OCI-LY1 (cell line): ENCODE data around the gene CELF3.
"Not testable (repeated sequence)": the region's sequence is repeated elsewhere in the genome, so short reads cannot be mapped to it uniquely, and the experiment has no call there.

Source experiments
- H2AFZ ChIP-seq: fragments of 200-600 bp; sonication (generic), shearing (Covaris generic); 2 replicates; pipeline ENCODE4 v1.6.0; 2014; ENCODE audit warnings: antibody characterized with exemption, mild to moderate bottlenecking, low read length
- H3F3A ChIP-seq: fragments of 200-600 bp; sonication (generic), shearing (Covaris generic); 2 replicates; pipeline ENCODE4 v1.6.0; 2014; ENCODE audit warnings: mild to moderate bottlenecking, antibody characterized with exemption, low read length, moderate library complexity; ENCODE audit not compliant: insufficient read depth
- H3K27ac ChIP-seq: fragments of 200-600 bp; sonication (generic); 2 replicates; pipeline ENCODE4 v1.5.1; 2014; ENCODE audit warnings: low read length, mixed run types, mild to moderate bottlenecking, low read depth; ENCODE audit not compliant: poor library complexity, severe bottlenecking
- H3K27me3 ChIP-seq: fragments of 200-600 bp; sonication (generic); 2 replicates; pipeline ENCODE4 v1.6.0; 2014; ENCODE audit warnings: antibody characterized with exemption, mild to moderate bottlenecking, low read length, moderate library complexity; ENCODE audit not compliant: insufficient read depth
- H3K36me3 ChIP-seq: fragments of 200-600 bp; sonication (generic); 2 replicates; pipeline ENCODE4 v1.6.1; 2014; ENCODE audit warnings: mild to moderate bottlenecking, antibody characterized with exemption, low read length, moderate library complexity, mixed read lengths; ENCODE audit not compliant: insufficient read depth
- H3K4me1 ChIP-seq: fragments of 200-600 bp; sonication (generic); 2 replicates; pipeline ENCODE4 v1.5.1; 2014; ENCODE audit warnings: mild to moderate bottlenecking, low read length, moderate library complexity; ENCODE audit not compliant: insufficient read depth, severe bottlenecking
- H3K4me2 ChIP-seq: fragments of 200-600 bp; sonication (generic), shearing (Covaris generic); 2 replicates; pipeline ENCODE4 v1.6.1; 2014; ENCODE audit warnings: low read length
- H3K4me3 ChIP-seq: fragments of 200-600 bp; sonication (generic); 2 replicates; pipeline ENCODE4 v1.5.1; 2014; ENCODE audit warnings: low read length, low read depth, mild to moderate bottlenecking, mixed read lengths; ENCODE audit not compliant: poor library complexity, severe bottlenecking
- H3K79me2 ChIP-seq: fragments of 200-600 bp; shearing (Covaris generic); 2 replicates; pipeline ENCODE4 v1.6.1; 2016; ENCODE audit warnings: mixed run types, low read length, mixed read lengths; ENCODE audit not compliant: insufficient read depth
- H3K9ac ChIP-seq: fragments of 200-600 bp; sonication (generic), shearing (Covaris generic); 2 replicates; pipeline ENCODE4 v1.6.1; 2014; ENCODE audit warnings: mild to moderate bottlenecking, low read length, mixed read lengths
- H3K9me2 ChIP-seq: fragments of 200-600 bp; sonication (generic), shearing (Covaris generic); 2 replicates; pipeline ENCODE4 v1.6.1; 2014; ENCODE audit warnings: low read depth, mild to moderate bottlenecking, low read length, mixed read lengths
- H3K9me3 ChIP-seq: fragments of 200-600 bp; shearing (Covaris generic); 2 replicates; pipeline ENCODE4 v1.6.1; 2014; ENCODE audit warnings: low read length, mixed read lengths
- H4K20me1 ChIP-seq: fragments of 200-600 bp; sonication (generic), shearing (Covaris generic); 2 replicates; pipeline ENCODE4 v1.6.0; 2016; ENCODE audit warnings: mild to moderate bottlenecking, low read length; ENCODE audit not compliant: insufficient read depth
- CTCF ChIP-seq: fragments of 200-600 bp; sonication (generic), shearing (Covaris generic); IDR thresholded peaks from 2 replicates; pipeline ENCODE4 v1.5.1; 2017; ENCODE audit warnings: mild to moderate bottlenecking, antibody characterized with exemption, low read length, moderate library complexity, mixed read lengths
- EZH2 ChIP-seq: fragments of 200-600 bp; sonication (generic), shearing (Covaris generic); IDR thresholded peaks from 2 replicates; pipeline ENCODE4 v1.8.0; 2017; ENCODE audit warnings: borderline replicate concordance, mixed run types, mild to moderate bottlenecking, antibody characterized with exemption, low read length, moderate library complexity, mixed read lengths

CELF3 gene

GRCh38 chr1:151680391-151680790, 36.2 kb downstream of the CELF3 start:
- H3K4me2 ChIP-seq = no peak overlapping the region
- no peak overlapping the region for H3K9ac ChIP-seq
- no peaks in the 10 kb centered on the region for H3K79me2 ChIP-seq

GRCh38 chr1:151673407-151673806, 43.2 kb downstream of the CELF3 start:
- H3K79me2 ChIP-seq = no peaks in the 10 kb centered on the region
- no peak overlapping the region for H3K4me3 ChIP-seq
- no peaks in the 10 kb centered on the region for H3K9me3 ChIP-seq
- no peaks in the 10 kb centered on the region for H3K27me3 ChIP-seq
- H3K9ac ChIP-seq = no peak overlapping the region
- no peaks in the 10 kb centered on the region for H3K9me2 ChIP-seq
- H3K27ac ChIP-seq = no peak overlapping the region
- H3F3A ChIP-seq = no peaks in the 10 kb centered on the region
- H3K4me1 ChIP-seq = no peaks in the 10 kb centered on the region
- TF ChIP-seq CTCF = no peak
- TF ChIP-seq EZH2 = no peak
- H3K4me2 ChIP-seq = no peak overlapping the region
- no peaks in the 10 kb centered on the region for H4K20me1 ChIP-seq
- H2AFZ ChIP-seq = no peak overlapping the region
- H3K36me3 ChIP-seq = peaks cover 36% of the 10 kb centered on the region

More at GRCh38 chr1:151680391-151680790, 36.2 kb downstream of the CELF3 start:
- H3K36me3 ChIP-seq = peaks cover 15% of the 10 kb centered on the region
- H3K4me3 ChIP-seq = no peak overlapping the region
- no peaks in the 10 kb centered on the region for H3K9me2 ChIP-seq
- no peak for TF ChIP-seq EZH2
- no peak for TF ChIP-seq CTCF
- no peaks in the 10 kb centered on the region for H3K27me3 ChIP-seq
- H2AFZ ChIP-seq = no peak overlapping the region
- no peak overlapping the region for H3K27ac ChIP-seq
- no peaks in the 10 kb centered on the region for H3K4me1 ChIP-seq
- H3F3A ChIP-seq = no peaks in the 10 kb centered on the region
- H4K20me1 ChIP-seq = no peaks in the 10 kb centered on the region
- no peaks in the 10 kb centered on the region for H3K9me3 ChIP-seq

- H3K4me2 ChIP-seq, H3K9me2 ChIP-seq: not testable (repeated sequence)
- peaks cover 49% of the 10 kb centered on the region for H3K36me3 ChIP-seq
These were observed 46.4 kb downstream of the CELF3 start for GRCh38 chr1:151670036-151670675.

GRCh38 chr1:151668090-151668489, 48.5 kb downstream of the CELF3 start:
- Histone ChIP-seq H3K9ac (no peak overlapping the region), H3F3A (no peaks in the 10 kb centered on the region), H2AFZ (no peak overlapping the region), H3K79me2 (no peaks in the 10 kb centered on the region), H3K36me3 (peaks cover 52% of the 10 kb centered on the region), H3K4me1 (no peaks in the 10 kb centered on the region), H3K9me2 (no peaks in the 10 kb centered on the region), H3K4me2 (no peak overlapping the region), H3K9me3 (no peaks in the 10 kb centered on the region), H4K20me1 (no peaks in the 10 kb centered on the region), H3K27ac (no peak overlapping the region), H3K27me3 (no peaks in the 10 kb centered on the region), H3K4me3 (no peak overlapping the region)
- TF ChIP-seq EZH2 (no peak), CTCF (no peak)

More at GRCh38 chr1:151670036-151670675, 46.4 kb downstream of the CELF3 start:
- H2AFZ ChIP-seq, H3K9ac ChIP-seq, H4K20me1 ChIP-seq, H3K27me3 ChIP-seq, H3K79me2 ChIP-seq, H3K4me1 ChIP-seq, H3F3A ChIP-seq, H3K4me3 ChIP-seq, H3K9me3 ChIP-seq, H3K27ac ChIP-seq: not testable (repeated sequence)
